ENCODE measurements around the gene ODF2. TPM values are rescaled to one million over a fixed set of nuclear protein-coding genes. Genes with fewer than 3 reads are reported as not detected.

The ODF2 gene
- total RNA-seq, 1 experiment from 2014 or later = 46.8 TPM

DNA sequence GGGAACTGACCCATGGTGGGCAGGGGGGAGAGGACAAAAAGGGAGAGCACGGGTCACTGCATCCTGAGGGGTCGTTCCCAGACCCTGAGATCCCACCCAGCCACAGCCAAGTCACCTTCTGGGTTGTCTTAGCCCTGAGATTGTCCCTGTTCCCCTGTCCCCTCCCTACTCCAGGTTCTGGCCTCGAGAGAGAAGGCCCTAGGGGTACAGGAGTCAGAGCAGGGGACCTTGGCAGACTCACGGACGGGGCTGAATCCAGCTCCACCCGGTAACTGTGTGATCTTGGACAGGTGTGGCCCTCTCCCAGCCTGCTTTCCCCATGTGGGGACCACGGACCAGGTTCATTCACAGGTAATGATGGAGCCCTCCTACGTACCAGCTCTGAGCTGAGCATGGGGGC lies 46.4 kb upstream of the ODF2 start:
- no peak overlapping the region for H3K9ac ChIP-seq (ENCODE audit: low read length)
- H3K27ac ChIP-seq (ENCODE audit: low read depth, low read length) = no peak overlapping the region
- H3K27me3 ChIP-seq (ENCODE audit: insufficient read depth, low read length) = no peaks in the 10 kb centered on the region
- no TSS peak for BruUV-seq (replicated peaks)
- no peak overlapping the region for H3K4me2 ChIP-seq (ENCODE audit: low read length)
- intact Hi-C loops (cut with micrococcal nuclease) = no loop called here
- H3K4me1 ChIP-seq (ENCODE audit: control insufficient read depth in 1 of 2, insufficient read depth in 2 of 2, low read length in 2 of 2) = peaks cover 0 to 9% of the 10 kb centered on the region in 2 experiments; a peak in 1 of 4 replicates
- no peak for ATAC-seq
- POLR2A ChIA-PET = interaction anchor here (1.0 kb wide), 1 partner anchor 11 kb away, joined by 3 read pairs; the partner anchor contains the start of gene CERCAM
- no peaks in the 10 kb centered on the region for H3K36me3 ChIP-seq (ENCODE audit: control insufficient read depth in 1 of 2, insufficient read depth in 2 of 2, low read length in 2 of 2)
- H3K79me2 ChIP-seq (ENCODE audit: insufficient read depth, low read length) = no peaks in the 10 kb centered on the region
- TF ChIP-seq MAX (IDR thresholded peaks at IDR 0.05) (no peak), ZFX (IDR thresholded peaks at IDR 0.05) (no peak), SIN3A (IDR thresholded peaks at IDR 0.05; ENCODE audit: low read depth) (no peak), POLR2A (IDR thresholded peaks at IDR 0.05; ENCODE audit: borderline replicate concordance, extremely low read depth, insufficient read depth, insufficient read length) (no peak), SP1 (IDR thresholded peaks at IDR 0.05; ENCODE audit: low read depth) (no peak), CTCF (IDR thresholded peaks at IDR 0.05 in 2 of 3, conservative IDR thresholded peaks at IDR 0.05 in 1 of 3; ENCODE audit: borderline replicate concordance in 1 of 3, insufficient read depth in 1 of 3, low read depth in 2 of 3, low read length in 2 of 3) (no peak)
- TF ChIP-seq, protein P1, sequence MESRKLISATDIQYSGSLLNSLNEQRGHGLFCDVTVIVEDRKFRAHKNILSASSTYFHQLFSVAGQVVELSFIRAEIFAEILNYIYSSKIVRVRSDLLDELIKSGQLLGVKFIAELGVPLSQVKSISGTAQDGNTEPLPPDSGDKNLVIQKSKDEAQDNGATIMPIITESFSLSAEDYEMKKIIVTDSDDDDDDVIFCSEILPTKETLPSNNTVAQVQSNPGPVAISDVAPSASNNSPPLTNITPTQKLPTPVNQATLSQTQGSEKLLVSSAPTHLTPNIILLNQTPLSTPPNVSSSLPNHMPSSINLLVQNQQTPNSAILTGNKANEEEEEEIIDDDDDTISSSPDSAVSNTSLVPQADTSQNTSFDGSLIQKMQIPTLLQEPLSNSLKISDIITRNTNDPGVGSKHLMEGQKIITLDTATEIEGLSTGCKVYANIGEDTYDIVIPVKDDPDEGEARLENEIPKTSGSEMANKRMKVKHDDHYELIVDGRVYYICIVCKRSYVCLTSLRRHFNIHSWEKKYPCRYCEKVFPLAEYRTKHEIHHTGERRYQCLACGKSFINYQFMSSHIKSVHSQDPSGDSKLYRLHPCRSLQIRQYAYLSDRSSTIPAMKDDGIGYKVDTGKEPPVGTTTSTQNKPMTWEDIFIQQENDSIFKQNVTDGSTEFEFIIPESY (IDR thresholded peaks at IDR 0.05; ENCODE audit: extremely low read depth, insufficient replicate concordance, low read length) = no peak
- no peak overlapping the region for H3K4me3 ChIP-seq (replicated peaks in 1 of 2; ENCODE audit: low read depth in 1 of 2, low read length in 2 of 2)
- CTCF ChIA-PET = interaction anchor here (1.1 to 3.8 kb wide), 3 partner anchors 11 to 114 kb away, joined by 11 to 33 read pairs (median 12); partner anchors contain the start of gene CERCAM
- no peaks in the 10 kb centered on the region for H4K20me1 ChIP-seq (ENCODE audit: insufficient read depth)
- H3K9me2 ChIP-seq (ENCODE audit: insufficient read depth) = no peaks in the 10 kb centered on the region
- DNase-seq (ENCODE audit: low read depth, low spot score) = no peak
- RAD21 ChIA-PET (ENCODE audit: low non-redundant PET in 1 of 2, low total read pairs in 2 of 2, uncharacterized antibody in 2 of 2, unreplicated experiment in 2 of 2) = no interaction called here
- H3K9me3 ChIP-seq (ENCODE audit: control insufficient read depth in 1 of 2, insufficient read depth in 1 of 2, low read depth in 1 of 2, low read length in 2 of 2) = no peaks in the 10 kb centered on the region
- H2AFZ ChIP-seq (ENCODE audit: low read depth, low read length, poor library complexity, severe bottlenecking) = no peak overlapping the region
